Stimulated activated CD4-positive, alpha-beta T cell treated with anti-CD3 and anti-CD28 coated beads, Interleukin-1b, Interleukin-23, amount 100 ng/mL, for 24 hours (primary cell): ENCODE results near the gene TYMP.
"Not testable (repeated sequence)": the region's sequence is repeated elsewhere in the genome, so short reads cannot be mapped to it uniquely, and the experiment has no call there.

Experiments used
- DNase-seq, 4 experiments: peaks; one replicate each; pipeline ENCODE4 v3.0.0-alpha.2; 2020; ENCODE audit warnings: low read depth in 4 of 4, low spot score in 1 of 4

Gene TYMP

GRCh38 chr22:50524676-50525103 is 5.1 kb downstream of the TYMP start:
- no peak for DNase-seq

GRCh38 chr22:50523806-50524675 is 5.8 kb downstream of the TYMP start:
- DNase-seq: no peak

- DNase-seq: no peak
Measured at GRCh38 chr22:50523458-50523805, 6.4 kb downstream of the TYMP start.

- DNase-seq: no peak
Measured at GRCh38 chr22:50522806-50523438, 6.9 kb downstream of the TYMP start.

- DNase-seq: no peak
Measured at GRCh38 chr22:50522208-50522805, 7.5 kb downstream of the TYMP start.

GRCh38 chr22:50521710-50522109 is 8.1 kb downstream of the TYMP start:
- no peak for DNase-seq

GRCh38 chr22:50520826-50521453 is 8.9 kb downstream of the TYMP start:
- no peak for DNase-seq

- DNase-seq: not testable (repeated sequence)
Measured at GRCh38 chr22:50520184-50520583, 9.6 kb downstream of the TYMP start.

- no peak for DNase-seq
Measured at GRCh38 chr22:50519151-50519550, 10.7 kb downstream of the TYMP start.

- DNase-seq: no peak
Measured at GRCh38 chr22:50518606-50519005, 11.2 kb downstream of the TYMP start.

- no peak for DNase-seq
Measured at GRCh38 chr22:50517495-50518260, 12.1 kb downstream of the TYMP start.

- DNase-seq: no peak
Measured at GRCh38 chr22:50516891-50517290, 12.9 kb downstream of the TYMP start.

GRCh38 chr22:50516068-50516467 is 13.7 kb downstream of the TYMP start:
- DNase-seq: no peak

GRCh38 chr22:50513175-50513574 is 16.6 kb downstream of the TYMP start:
- no peak for DNase-seq

- DNase-seq: no peak
Measured at GRCh38 chr22:50508897-50509296, 20.9 kb downstream of the TYMP start.

- peak in 3 of 4 experiments; percentile 96 to 98 (median 96) for DNase-seq
Measured at GRCh38 chr22:50507991-50508884, 21.6 kb downstream of the TYMP start, which contains the start of gene NCAPH2. Gene NCAPH2, plus strand, starts transcription at chr22:50508224. Its CDS starts 114 bp downstream, at chr22:50508338.

GRCh38 chr22:50507421-50507990 is 22.3 kb downstream of the TYMP start, which contains the start of gene LMF2:
Gene LMF2, minus strand, starts transcription at chr22:50507702. Its CDS starts 27 bp downstream, at chr22:50507675.
- DNase-seq: peak; percentile 86 to 96 (median 88)

GRCh38 chr22:50506611-50507420 is 23.0 kb downstream of the TYMP start:
- no peak for DNase-seq
